Left lung (tissue), 10 donors: ENCODE results near the gene CAMK2D. TPM values are rescaled to one million over a fixed set of nuclear protein-coding genes. Genes with fewer than 3 reads are reported as not detected.
A peak's percentile ranks its signal among the peaks of the same experiment; 100 is the strongest.

ENCODE experiments used
- ATAC-seq: fragments of 200-7000 bp; cut with Tn5 transposase; one replicate; pipeline ENCODE4 v1.9.1; 2020; ENCODE audit warnings: moderate library complexity
- DNase-seq, 4 donors: peaks; one replicate each; pipeline ENCODE4 v3.0.0-alpha.2; 2013 to 2020
- H3K27ac ChIP-seq, 2 donors: fragments of 200-600 bp; sonication (generic) in 1 of 2; one replicate each; pipeline versions ENCODE4 v1.5.0 to v1.8.0; 2020 to 2021
- H3K27me3 ChIP-seq, 2 donors: fragments of 200-600 bp; sonication (generic) in 1 of 2; one replicate each; pipeline versions ENCODE4 v1.5.0 to v1.8.0; 2020 to 2021
- H3K36me3 ChIP-seq, 2 donors: fragments of 200-600 bp; sonication (generic) in 1 of 2; one replicate each; pipeline versions ENCODE4 v1.5.0 to v1.8.0; 2020 to 2021
- H3K4me1 ChIP-seq, 2 donors: fragments of 200-600 bp; one replicate each; pipeline ENCODE4 v1.8.0; 2021
- H3K4me3 ChIP-seq, 2 donors: fragments of 200-600 bp; sonication (generic) in 1 of 2; one replicate each; pipeline versions ENCODE4 v1.5.0 to v1.8.0; 2020 to 2021; ENCODE audit warnings: mild to moderate bottlenecking in 1 of 2
- H3K9me3 ChIP-seq, 2 donors: fragments of 200-600 bp; sonication (generic) in 1 of 2; one replicate each; pipeline versions ENCODE4 v1.5.0 to v1.8.0; 2020 to 2021
- CTCF ChIP-seq, 2 donors: fragments of 200-600 bp; sonication (generic) in 1 of 2; IDR thresholded peaks; one replicate each; pipeline versions ENCODE4 v1.5.0 to v1.8.0; 2021; ENCODE audit warnings: antibody characterized with exemption in 2 of 2
- intact Hi-C, 2 donors: fragments of 100-400 bp; cut with DNase I; formaldehyde crosslinking; loops; one replicate each; pipeline versions ENCODE4 v1.11.2 to v1.14.2; 2022
- polyA plus RNA-seq, 6 donors: library from polyadenylated mRNA; unstranded; fragments of 120-200 nt; gene quantifications; one replicate each; pipeline ENCODE4 v1.2.1, GENCODE V29; 2013; ENCODE audit not compliant: insufficient read length in 6 of 6
- total RNA-seq, 2 donors: library from RNA; stranded (reverse); fragmentation: NEBNext Ultra II Directional; extraction: Animal tissue kit (Norgen Biotek cat#: 25700); gene quantifications; one replicate each; pipeline ENCODE4 v1.2.1, GENCODE V29; 2021
- donor health status: DM: no; HTN: yes; CAD: no.
- donor health status: DM: no; HTN: no; CAD: no.

Gene CAMK2D
- total and polyA plus RNA-seq, 8 donors: 50.3 to 93.2 (median 68.4) TPM

GRCh38 chr4:113404841-113405240 lies 356.7 kb downstream of the CAMK2D start:
- TF ChIP-seq CTCF (IDR thresholded peaks at IDR 0.05): no peak
- Histone ChIP-seq H3K27me3 (no peaks in the 10 kb centered on the region), H3K36me3 (no peaks in the 10 kb centered on the region), H3K4me1 (no peaks in the 10 kb centered on the region), H3K4me3 (no peak overlapping the region), H3K9me3 (no peaks in the 10 kb centered on the region), H3K27ac (no peak overlapping the region)
- intact Hi-C loops: no loop called here
- ATAC-seq (no peak), DNase-seq (peak in 1 of 4 donors; percentile 49)

- Histone ChIP-seq H3K4me1 (no peaks in the 10 kb centered on the region), H3K9me3 (no peaks in the 10 kb centered on the region), H3K36me3 (no peaks in the 10 kb centered on the region), H3K4me3 (no peak overlapping the region), H3K27ac (no peak overlapping the region), H3K27me3 (no peaks in the 10 kb centered on the region)
- DNase-seq: no peak
- ATAC-seq: no peak
- TF ChIP-seq CTCF (IDR thresholded peaks at IDR 0.05): no peak
- intact Hi-C loops: no loop called here
Measured at GRCh38 chr4:113404167-113404571, 357.4 kb downstream of the CAMK2D start.

Other genes starting within 250 kb of the CAMK2D start
- 10 to 100 TPM; 23.5 to 23.6 TPM for gene ARSJ, start 217.9 kb upstream of the CAMK2D start, total RNA-seq
- gene ARSJ, start 217.9 kb upstream of the CAMK2D start, polyA plus RNA-seq: 1 to 10 TPM; 5.3 to 7.8 (median 7.2) TPM